ENCODE measurements around the gene OGA. TPM values are rescaled to one million over a fixed set of nuclear protein-coding genes. Genes with fewer than 3 reads are reported as not detected.

OGA gene
- total RNA-seq, 2 experiments from 2014 or later, result 395 to 416 TPM

DNA sequence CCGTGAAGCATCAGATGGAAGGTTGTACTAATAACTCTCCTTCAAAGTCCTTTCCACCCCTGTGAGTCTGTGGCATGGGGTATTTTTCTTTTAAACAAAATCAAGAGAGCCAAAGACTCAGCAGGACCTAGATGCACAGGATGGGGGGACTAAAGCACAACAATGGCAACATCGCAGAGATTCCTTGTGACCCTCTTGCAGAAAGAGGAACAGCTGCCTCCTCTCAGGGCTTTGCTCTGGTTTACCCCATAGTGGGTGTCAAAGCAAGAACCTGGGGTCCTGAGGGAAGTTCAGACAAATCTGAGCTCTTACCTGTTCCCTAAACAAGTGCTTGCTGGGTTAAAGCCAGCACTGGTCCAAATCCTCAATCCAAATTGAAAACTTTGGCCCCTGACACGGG lies 81.6 kb downstream of the OGA start:
- Histone ChIP-seq H3K36me3 (ENCODE audit: insufficient read depth, low read length) (no peaks in the 10 kb centered on the region), H3K9me3 (ENCODE audit: control insufficient read depth in 1 of 2, insufficient read depth in 1 of 2, low read length in 2 of 2) (no peaks in the 10 kb centered on the region), H3K27me3 (ENCODE audit: control insufficient read depth in 1 of 2, insufficient read depth in 2 of 2, low read length in 2 of 2) (peaks cover 5 to 20% of the 10 kb centered on the region in 2 experiments), H3K27ac (ENCODE audit: low read depth in 1 of 2, low read length in 2 of 2) (no peak overlapping the region), H3K4me1 (ENCODE audit: insufficient read depth, low read length) (no peaks in the 10 kb centered on the region), H3K4me3 (ENCODE audit: low read length) (no peak overlapping the region)
- intact Hi-C loops (cut with DNase I, micrococcal nuclease), result no loop called here
- ChIA-PET POLR2A (no interaction called here), CTCF (no interaction called here)
- H3K4me1 Mint-ChIP-seq (ENCODE audit: low read depth), result no peaks in the 10 kb centered on the region
- DNase-seq (no peak), ATAC-seq (ENCODE audit: poor library complexity) (no peak)
- no peaks in the 10 kb centered on the region for H3K9me3 Mint-ChIP-seq
- TF ChIP-seq, protein P1, sequence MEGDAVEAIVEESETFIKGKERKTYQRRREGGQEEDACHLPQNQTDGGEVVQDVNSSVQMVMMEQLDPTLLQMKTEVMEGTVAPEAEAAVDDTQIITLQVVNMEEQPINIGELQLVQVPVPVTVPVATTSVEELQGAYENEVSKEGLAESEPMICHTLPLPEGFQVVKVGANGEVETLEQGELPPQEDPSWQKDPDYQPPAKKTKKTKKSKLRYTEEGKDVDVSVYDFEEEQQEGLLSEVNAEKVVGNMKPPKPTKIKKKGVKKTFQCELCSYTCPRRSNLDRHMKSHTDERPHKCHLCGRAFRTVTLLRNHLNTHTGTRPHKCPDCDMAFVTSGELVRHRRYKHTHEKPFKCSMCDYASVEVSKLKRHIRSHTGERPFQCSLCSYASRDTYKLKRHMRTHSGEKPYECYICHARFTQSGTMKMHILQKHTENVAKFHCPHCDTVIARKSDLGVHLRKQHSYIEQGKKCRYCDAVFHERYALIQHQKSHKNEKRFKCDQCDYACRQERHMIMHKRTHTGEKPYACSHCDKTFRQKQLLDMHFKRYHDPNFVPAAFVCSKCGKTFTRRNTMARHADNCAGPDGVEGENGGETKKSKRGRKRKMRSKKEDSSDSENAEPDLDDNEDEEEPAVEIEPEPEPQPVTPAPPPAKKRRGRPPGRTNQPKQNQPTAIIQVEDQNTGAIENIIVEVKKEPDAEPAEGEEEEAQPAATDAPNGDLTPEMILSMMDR (IDR thresholded peaks at IDR 0.05), result no peak
- H3K4me3 Mint-ChIP-seq, result no peak overlapping the region
- H3K27ac Mint-ChIP-seq, result no peak overlapping the region
- peaks cover 3% of the 10 kb centered on the region for H3K27me3 Mint-ChIP-seq
- no peaks in the 10 kb centered on the region for H3K36me3 Mint-ChIP-seq (ENCODE audit: low read depth)

Other genes with a start within 250 kb of the OGA start
- 10 to 100 TPM; 23.3 to 24.3 TPM for gene POLL, start 230.2 kb downstream of the OGA start, total RNA-seq
- under 1 TPM; 0.31 to 0.96 TPM for gene DPCD, start 230.1 kb downstream of the OGA start, total RNA-seq
- 10 to 100 TPM; 69.7 to 76.4 TPM for gene FBXW4, start 123.3 kb downstream of the OGA start, total RNA-seq
- gene FGF8, start 42.3 kb downstream of the OGA start, total RNA-seq, result not detected
- gene NPM3, start 35.0 kb downstream of the OGA start, total RNA-seq, result 10 to 100 TPM; 15.5 to 15.8 TPM
- 1 to 10 TPM in 1 of 2 experiments, under 1 TPM in 1; 0.77 to 1.6 TPM for gene KCNIP2, start 25.4 kb upstream of the OGA start, total RNA-seq
- 10 to 100 TPM; 17.7 to 18.9 TPM for gene ARMH3, start 237.7 kb upstream of the OGA start, total RNA-seq
- gene HPS6, start 246.9 kb upstream of the OGA start, total RNA-seq, result 10 to 100 TPM; 12.8 to 15.0 TPM

All from CD4-positive, alpha-beta T cell (primary cell).